Measurements from ENCODE around the gene GBP2. TPM values are rescaled to one million over a fixed set of nuclear protein-coding genes. Genes with fewer than 3 reads are reported as not detected.
"Not testable (repeated sequence)": the region's sequence is repeated elsewhere in the genome, so short reads cannot be mapped to it uniquely, and the experiment has no call there.

Gene GBP2
- total RNA-seq, 1 donor from 2014 or later, result 74.1 TPM

- no peak for DNase-seq (ENCODE audit: low spot score)
- no peak overlapping the region for H3K27ac Mint-ChIP-seq
- H3K27me3 Mint-ChIP-seq (ENCODE audit: low read depth), result no peaks in the 10 kb centered on the region
- no peak overlapping the region for H3K4me3 Mint-ChIP-seq (ENCODE audit: low read depth)
- intact Hi-C loops (cut with micrococcal nuclease), result no loop called here
- H3K36me3 Mint-ChIP-seq (ENCODE audit: low read depth), result peaks cover 72% of the 10 kb centered on the region
- H3K9me3 Mint-ChIP-seq, result no peaks in the 10 kb centered on the region
- peaks cover 6% of the 10 kb centered on the region for H3K4me1 Mint-ChIP-seq (ENCODE audit: low read depth)
Measured at GRCh38 chr1:89112871-89113613, 12.9 kb downstream of the GBP2 start.

- Mint-ChIP-seq H3K27ac (no peak overlapping the region), H3K27me3 (ENCODE audit: low read depth) (no peaks in the 10 kb centered on the region), H3K36me3 (ENCODE audit: low read depth) (peaks cover 67% of the 10 kb centered on the region), H3K4me3 (ENCODE audit: low read depth) (no peak overlapping the region), H3K9me3 (no peaks in the 10 kb centered on the region), H3K4me1 (ENCODE audit: low read depth) (peaks cover 7% of the 10 kb centered on the region)
- intact Hi-C loops (cut with micrococcal nuclease), result no loop called here
- DNase-seq (ENCODE audit: low spot score), result no peak
Measured at GRCh38 chr1:89104687-89105086, 21.2 kb downstream of the GBP2 start.

GRCh38 chr1:89104147-89104546 lies 21.8 kb downstream of the GBP2 start:
- Mint-ChIP-seq H3K9me3 (no peaks in the 10 kb centered on the region), H3K4me1 (ENCODE audit: low read depth) (peaks cover 7% of the 10 kb centered on the region), H3K4me3 (ENCODE audit: low read depth) (no peak overlapping the region), H3K27ac (no peak overlapping the region), H3K27me3 (ENCODE audit: low read depth) (no peaks in the 10 kb centered on the region), H3K36me3 (ENCODE audit: low read depth) (peaks cover 61% of the 10 kb centered on the region)
- no peak for DNase-seq (ENCODE audit: low spot score)
- intact Hi-C loops (cut with micrococcal nuclease), result no loop called here

GRCh38 chr1:89102021-89102420 lies 23.9 kb downstream of the GBP2 start:
- Mint-ChIP-seq H3K4me1 (ENCODE audit: low read depth) (peaks cover 7% of the 10 kb centered on the region), H3K27ac (no peak overlapping the region), H3K27me3 (ENCODE audit: low read depth) (no peaks in the 10 kb centered on the region), H3K4me3 (ENCODE audit: low read depth) (no peak overlapping the region), H3K36me3 (ENCODE audit: low read depth) (peaks cover 40% of the 10 kb centered on the region), H3K9me3 (peaks cover 5% of the 10 kb centered on the region)
- no peak for DNase-seq (ENCODE audit: low spot score)
- intact Hi-C loops (cut with micrococcal nuclease), result no loop called here

- Mint-ChIP-seq H3K36me3 (ENCODE audit: low read depth) (peaks cover 24% of the 10 kb centered on the region), H3K27ac (no peak overlapping the region), H3K4me1 (ENCODE audit: low read depth) (peaks cover 7% of the 10 kb centered on the region), H3K27me3 (ENCODE audit: low read depth) (no peaks in the 10 kb centered on the region), H3K9me3 (peaks cover 18% of the 10 kb centered on the region), H3K4me3 (ENCODE audit: low read depth) (no peak overlapping the region)
- intact Hi-C loops (cut with micrococcal nuclease), result no loop called here
- no peak for DNase-seq (ENCODE audit: low spot score)
Measured at GRCh38 chr1:89100412-89100811, 25.5 kb downstream of the GBP2 start.

- Mint-ChIP-seq H3K36me3 (ENCODE audit: low read depth) (peaks cover 9% of the 10 kb centered on the region), H3K27me3 (ENCODE audit: low read depth) (peaks cover 1% of the 10 kb centered on the region), H3K9me3 (peaks cover 18% of the 10 kb centered on the region), H3K4me3 (ENCODE audit: low read depth) (no peak overlapping the region), H3K27ac (no peak overlapping the region), H3K4me1 (ENCODE audit: low read depth) (peaks cover under 1% of the 10 kb centered on the region)
- intact Hi-C loops (cut with micrococcal nuclease), result no loop called here
- no peak for DNase-seq (ENCODE audit: low spot score)
Measured at GRCh38 chr1:89098857-89099256, 27.1 kb downstream of the GBP2 start.

GRCh38 chr1:89095737-89096136 lies 30.2 kb downstream of the GBP2 start:
- intact Hi-C loops (cut with micrococcal nuclease), result no loop called here
- no peak for DNase-seq (ENCODE audit: low spot score)
- Mint-ChIP-seq H3K27me3 (ENCODE audit: low read depth) (peaks cover 10% of the 10 kb centered on the region), H3K9me3 (peaks cover 18% of the 10 kb centered on the region), H3K36me3 (ENCODE audit: low read depth) (no peaks in the 10 kb centered on the region), H3K27ac (no peak overlapping the region), H3K4me3 (ENCODE audit: low read depth) (no peak overlapping the region), H3K4me1 (ENCODE audit: low read depth) (peaks cover 6% of the 10 kb centered on the region)

- Mint-ChIP-seq H3K9me3 (no peaks in the 10 kb centered on the region), H3K4me3 (ENCODE audit: low read depth) (no peak overlapping the region), H3K36me3 (ENCODE audit: low read depth) (no peaks in the 10 kb centered on the region), H3K27me3 (ENCODE audit: low read depth) (peaks cover 12% of the 10 kb centered on the region), H3K4me1 (ENCODE audit: low read depth) (peaks cover 16% of the 10 kb centered on the region), H3K27ac (no peak overlapping the region)
- no peak for DNase-seq (ENCODE audit: low spot score)
- intact Hi-C loops (cut with micrococcal nuclease), result loop anchor here (5.0 kb wide), 1 partner anchor 182 kb away; the partner anchor contains the start of gene GBP5
Measured at GRCh38 chr1:89089962-89090361, 36.0 kb downstream of the GBP2 start.

GRCh38 chr1:89088572-89088971 lies 37.3 kb downstream of the GBP2 start:
- H3K27me3 Mint-ChIP-seq (ENCODE audit: low read depth), result peaks cover 12% of the 10 kb centered on the region
- peaks cover 18% of the 10 kb centered on the region for H3K4me1 Mint-ChIP-seq (ENCODE audit: low read depth)
- H3K36me3 Mint-ChIP-seq (ENCODE audit: low read depth), result no peaks in the 10 kb centered on the region
- no peak overlapping the region for H3K4me3 Mint-ChIP-seq (ENCODE audit: low read depth)
- no peaks in the 10 kb centered on the region for H3K9me3 Mint-ChIP-seq
- intact Hi-C loops (cut with micrococcal nuclease), result loop anchor here (5.0 kb wide), 1 partner anchor 184 kb away; the partner anchor contains the start of gene GBP5
- no peak overlapping the region for H3K27ac Mint-ChIP-seq
- DNase-seq (ENCODE audit: low spot score), result no peak

GRCh38 chr1:89087241-89087640 lies 38.7 kb downstream of the GBP2 start:
- intact Hi-C loops (cut with micrococcal nuclease), result loop anchor here (5.0 kb wide), 1 partner anchor 185 kb away; the partner anchor contains the start of gene GBP5
- peaks cover 18% of the 10 kb centered on the region for H3K4me1 Mint-ChIP-seq (ENCODE audit: low read depth)
- H3K4me3 Mint-ChIP-seq (ENCODE audit: low read depth), result no peak overlapping the region
- no peaks in the 10 kb centered on the region for H3K36me3 Mint-ChIP-seq (ENCODE audit: low read depth)
- no peak overlapping the region for H3K27ac Mint-ChIP-seq
- peaks cover 7% of the 10 kb centered on the region for H3K27me3 Mint-ChIP-seq (ENCODE audit: low read depth)
- no peaks in the 10 kb centered on the region for H3K9me3 Mint-ChIP-seq
- no peak for DNase-seq (ENCODE audit: low spot score)

- H3K27me3 Mint-ChIP-seq (ENCODE audit: low read depth), result peaks cover 8% of the 10 kb centered on the region
- H3K9me3 Mint-ChIP-seq, result peaks cover 3% of the 10 kb centered on the region
- H3K4me3 Mint-ChIP-seq (ENCODE audit: low read depth), result no peak overlapping the region
- H3K27ac Mint-ChIP-seq, result no peak overlapping the region
- intact Hi-C loops (cut with micrococcal nuclease), result loop anchor here (1.0 to 5.0 kb wide), 4 partner anchors 87 to 370 kb away; partner anchors contain the start of gene GBP5
- H3K4me1 Mint-ChIP-seq (ENCODE audit: low read depth), result peaks cover 14% of the 10 kb centered on the region
- peak; percentile 51 for DNase-seq (ENCODE audit: low spot score)
- H3K36me3 Mint-ChIP-seq (ENCODE audit: low read depth), result no peaks in the 10 kb centered on the region
Measured at GRCh38 chr1:89085781-89086180, 40.1 kb downstream of the GBP2 start.

GRCh38 chr1:89081005-89081404 lies 44.9 kb downstream of the GBP2 start:
- Mint-ChIP-seq H3K9me3 (peaks cover 28% of the 10 kb centered on the region), H3K27me3 (ENCODE audit: low read depth) (peaks cover 11% of the 10 kb centered on the region), H3K27ac (no peak overlapping the region), H3K4me3 (ENCODE audit: low read depth) (no peak overlapping the region), H3K36me3 (ENCODE audit: low read depth) (no peaks in the 10 kb centered on the region), H3K4me1 (ENCODE audit: low read depth) (peaks cover 3% of the 10 kb centered on the region)
- DNase-seq (ENCODE audit: low spot score), result no peak
- intact Hi-C loops (cut with micrococcal nuclease), result no loop called here

- H3K36me3 Mint-ChIP-seq (ENCODE audit: low read depth); DNase-seq (ENCODE audit: low spot score); H3K27ac Mint-ChIP-seq; intact Hi-C loops (cut with micrococcal nuclease); H3K4me3 Mint-ChIP-seq (ENCODE audit: low read depth); H3K4me1 Mint-ChIP-seq (ENCODE audit: low read depth): not testable (repeated sequence)
- peaks cover 11% of the 10 kb centered on the region for H3K27me3 Mint-ChIP-seq (ENCODE audit: low read depth)
- H3K9me3 Mint-ChIP-seq, result peaks cover 32% of the 10 kb centered on the region
Measured at GRCh38 chr1:89080068-89080467, 45.8 kb downstream of the GBP2 start.

Data from activated T-helper 2 cell treated with anti-CD3 and anti-CD28 coated beads, Interferon-gamma antibody, Interleukin-2, Interleukin-4, amounts not matched to agents 10 μg/mL and 5 μg/mL and 100 μg/mL, durations not matched to agents 14 hours and 24 hours and 36 hours (primary cell).